GM12878 (cell line): ENCODE measurements around the gene TTLL3. TPM values are rescaled to one million over a fixed set of nuclear protein-coding genes. Genes with fewer than 3 reads are reported as not detected.

Experiments
- ATAC-seq: fragments of 200-7000 bp; cut with Tn5 transposase; 3 replicates; pipeline ENCODE4 v1.9.1; 2020; ENCODE audit warnings: mild to moderate bottlenecking, moderate library complexity
- BruUV-seq: library from RNA; stranded (reverse); fragments of 400-500 nt; replicated peaks from 2 replicates; lab custom pipeline; 2021; lab: Mats Ljungman, UMichigan
- CTCF ChIA-PET: fragments of 300-600 bp; sonication (Branson Sonifier 250); formaldehyde crosslinking; extraction: SDS; loops from one replicate; lab custom pipeline; 2021; ENCODE audit warnings: inconsistent platforms; lab: Yijun Ruan, JAX
- POLR2A ChIA-PET: fragments of 350-600 bp; formaldehyde crosslinking; extraction: SDS; loops from one replicate; lab custom pipeline; 2021; ENCODE audit warnings: inconsistent platforms; lab: Charles Lee
- RAD21 ChIA-PET: fragments of 300-600 bp; sonication (Branson Sonifier 250); formaldehyde crosslinking; loops from one replicate; lab custom pipeline; 2023; ENCODE audit warnings: antibody characterized with exemption; ENCODE audit not compliant: unreplicated experiment; lab: Charles Lee
- SMC1A ChIA-PET: fragments of 300-600 bp; sonication (Branson Sonifier 250); formaldehyde crosslinking; loops from one replicate; lab custom pipeline; 2023; ENCODE audit not compliant: unreplicated experiment, uncharacterized antibody; lab: Charles Lee
- DNase-seq: peaks from one replicate; pipeline ENCODE4 v3.0.0-alpha.2; 2011; ENCODE audit warnings: low read depth, low spot score
- FAIRE-seq: peaks from 3 replicates; lab custom pipeline; 2011; peaks lifted over from hg19 to GRCh38; lab: Jason Lieb, UNC
- H2AFZ ChIP-seq: 2 replicates; pipeline ENCODE4 v1.6.0; 2011; ENCODE audit warnings: low read depth, low read length, control low read depth; ENCODE audit not compliant: control insufficient read depth
- H3K27ac ChIP-seq: 2 replicates; pipeline ENCODE4 v1.5.1; 2011; ENCODE audit warnings: control low read depth; ENCODE audit not compliant: control insufficient read depth, insufficient read depth
- H3K27me3 ChIP-seq, 2 experiments: replicated peaks in 1 of 2; 2 replicates each; pipeline versions ENCODE4 v1.6.0 to v1.6.1; 2011; ENCODE audit warnings: low read length in 1 of 2; ENCODE audit not compliant: control insufficient read depth in 2 of 2, insufficient read depth in 2 of 2
- H3K36me3 ChIP-seq, 2 experiments: 2 replicates each; pipeline ENCODE4 v1.5.1; 2011; ENCODE audit warnings: low read length in 1 of 2; ENCODE audit not compliant: control insufficient read depth in 2 of 2, insufficient read depth in 2 of 2
- H3K4me1 ChIP-seq: 2 replicates; pipeline ENCODE4 v1.6.1; 2011; ENCODE audit warnings: mild to moderate bottlenecking, low read length, moderate library complexity, mixed read lengths; ENCODE audit not compliant: control insufficient read depth, insufficient read depth
- H3K4me2 ChIP-seq: 2 replicates; pipeline ENCODE4 v1.6.0; 2011; ENCODE audit warnings: control low read depth; ENCODE audit not compliant: control insufficient read depth, insufficient read depth
- H3K4me3 ChIP-seq: fragments of 200-600 bp; sonication (generic); 2 replicates; pipeline ENCODE4 v1.5.1; 2016
- H3K79me2 ChIP-seq: 2 replicates; pipeline ENCODE4 v1.6.0; 2011; ENCODE audit warnings: low read length; ENCODE audit not compliant: control insufficient read depth, insufficient read depth
- H3K9ac ChIP-seq: 2 replicates; pipeline ENCODE4 v1.8.0; 2011; ENCODE audit warnings: low read length, control low read depth, mixed read lengths; ENCODE audit not compliant: control insufficient read depth, insufficient read depth
- H3K9me3 ChIP-seq: replicated peaks from 3 replicates; pipeline ENCODE4 v1.5.1; 2011; ENCODE audit warnings: mild to moderate bottlenecking, low read length; ENCODE audit not compliant: control insufficient read depth, insufficient read depth
- H4K20me1 ChIP-seq: 2 replicates; pipeline ENCODE4 v1.6.0; 2011; ENCODE audit not compliant: control insufficient read depth, insufficient read depth
- FOS ChIP-seq: IDR thresholded peaks from 3 replicates; pipeline ENCODE4 v1.6.1; 2011; ENCODE audit warnings: borderline replicate concordance; ENCODE audit not compliant: insufficient read length; ENCODE audit errors: extremely low read depth
- IKZF1 ChIP-seq: fragments of 450-650 bp; conservative IDR thresholded peaks from 2 replicates; pipeline ENCODE4 v1.6.1; 2017; ENCODE audit warnings: antibody characterized with exemption, mild to moderate bottlenecking
- KDM1A ChIP-seq: fragments of 200-600 bp; sonication (generic); IDR thresholded peaks from 2 replicates; pipeline ENCODE4 v1.6.1; 2016; ENCODE audit warnings: borderline replicate concordance
- MEF2B ChIP-seq: fragments of 450-650 bp; IDR thresholded peaks from 2 replicates; pipeline ENCODE4 v1.6.1; 2018; ENCODE audit warnings: mild to moderate bottlenecking, moderate library complexity; ENCODE audit not compliant: partially characterized antibody, poor library complexity, severe bottlenecking
- RCOR1 ChIP-seq: conservative IDR thresholded peaks from 2 replicates; pipeline ENCODE4 v1.6.1; 2012; ENCODE audit warnings: low read depth, low read length, improper control_type of control experiment
- YBX1 ChIP-seq: fragments of 450-650 bp; IDR thresholded peaks from 2 replicates; pipeline ENCODE4 v1.6.1; 2016; ENCODE audit warnings: antibody characterized with exemption
- WGBS: methylation state at CpG from one replicate; pipeline ENCODE4 v1.1.6; 2016; ENCODE audit warnings: low lambda C conversion rate; ENCODE audit not compliant: insufficient replicate concordance, insufficient coverage; ENCODE audit errors: missing lambda C conversion rate; 5-methylcytosine and 5-hydroxymethylcytosine counted together
- in situ Hi-C: fragments of 300-500 bp; cut with MboI; formaldehyde crosslinking; loops from 9 replicates; pipeline ENCODE4 v1.14.3; 2018; ENCODE audit warnings: mixed read lengths
- intact Hi-C: fragments of 100-400 bp; cut with micrococcal nuclease; formaldehyde crosslinking; loops from one replicate; pipeline ENCODE4 v1.14.2; 2022; ENCODE audit not compliant: unreplicated experiment
- polyA plus RNA-seq, 11 experiments: library from polyadenylated mRNA; depleted of rRNA in 4 of 11; unstranded in 6 of 11; stranded (reverse) in 5 of 11; fragments of >200 nt; fragmentation: Nextera tagmentation in 4 of 11; fragmentation: Illumina TruSeq in 1 of 11; extraction: Ambion mirVana in 4 of 11; extraction: Trizol in 1 of 11; gene quantifications; 1 replicate in 1 of 11; 2 replicates in 10 of 11; pipeline versions ENCODE4 v1.2.1 to v1.2.3, GENCODE V29; 2011 to 2016; ENCODE audit warnings: inconsistent platforms in 2 of 11, missing spikeins in 2 of 11, low read depth in 1 of 11
- total RNA-seq, 4 experiments: library from RNA; depleted of rRNA in 3 of 4; stranded (reverse); fragments of >200 nt in 3 of 4; fragmentation: Illumina TruSeq in 1 of 4; extraction: Trizol in 1 of 4; gene quantifications; 2 replicates each; pipeline versions ENCODE4 v1.2.1 to v1.2.3, GENCODE V29; 2013 to 2021
- TF ChIP-seq, protein P1 (sequence below): fragments of 450-650 bp; IDR thresholded peaks from 2 replicates; pipeline ENCODE4 v1.6.1; 2018; ENCODE audit warnings: mild to moderate bottlenecking, low read depth, moderate library complexity; ENCODE audit not compliant: partially characterized antibody
- TF ChIP-seq, protein P2 (sequence below): fragments of 450-650 bp; IDR thresholded peaks from 2 replicates; pipeline ENCODE4 v1.6.1; 2014; ENCODE audit warnings: mild to moderate bottlenecking
- TF ChIP-seq, protein P3 (sequence below): IDR thresholded peaks from 2 replicates; pipeline ENCODE4 v1.6.1; 2011; ENCODE audit warnings: borderline replicate concordance, low read depth, mild to moderate bottlenecking, moderate library complexity, mixed read lengths, low read length; ENCODE audit not compliant: insufficient read depth; ENCODE audit errors: extremely low read length
- TF ChIP-seq, protein P4 (sequence below): IDR thresholded peaks from 2 replicates; pipeline ENCODE4 v1.6.1; 2011; ENCODE audit warnings: mild to moderate bottlenecking, low read depth, low read length, moderate library complexity; ENCODE audit not compliant: insufficient replicate concordance
- TF ChIP-seq, protein P5 (sequence below): fragments of 450-650 bp; IDR thresholded peaks from 2 replicates; pipeline ENCODE4 v1.6.1; 2017; ENCODE audit warnings: mild to moderate bottlenecking, moderate library complexity
- TF ChIP-seq, protein P6 (sequence below): fragments of 450-650 bp; IDR thresholded peaks from 2 replicates; pipeline ENCODE4 v1.6.1; 2017; ENCODE audit warnings: borderline replicate concordance

Gene TTLL3
- total and polyA plus RNA-seq, 10 of the 15 experiments (the other 5 are each of a cell fraction or from before 2014, with no cell fraction given) = 4.2 to 51.3 (median 18.9) TPM

DNA sequence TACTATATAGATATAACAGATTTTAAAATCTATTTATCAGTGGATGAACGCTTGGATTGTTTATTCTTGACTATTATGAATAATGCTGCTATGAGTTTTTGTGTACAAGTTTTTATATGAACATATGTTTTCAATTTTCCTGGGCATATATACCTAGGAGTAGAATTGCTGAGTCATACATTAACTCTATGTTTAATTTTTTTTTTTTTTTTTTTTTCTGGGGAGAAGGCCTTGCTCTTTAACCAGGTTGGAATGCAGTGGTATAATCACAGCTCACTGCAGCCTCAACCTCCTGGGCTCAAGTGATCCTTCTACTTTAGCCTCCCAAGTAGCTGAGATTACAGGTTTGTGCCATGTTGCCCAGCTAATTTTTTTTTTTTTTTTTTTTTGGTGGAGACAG lies 60.9 kb downstream of the TTLL3 start:
- Histone ChIP-seq H3K79me2 (no peaks in the 10 kb centered on the region), H3K36me3 (no peaks in the 10 kb centered on the region), H3K4me1 (no peaks in the 10 kb centered on the region), H3K4me2 (no peak overlapping the region), H3K27me3 (no peaks in the 10 kb centered on the region), H4K20me1 (no peaks in the 10 kb centered on the region), H3K4me3 (no peak overlapping the region), H3K9me3 (no peaks in the 10 kb centered on the region), H3K27ac (no peak overlapping the region), H3K9ac (no peak overlapping the region), H2AFZ (no peak overlapping the region)
- ATAC-seq (no peak), DNase-seq (no peak), FAIRE-seq (no peak)
- in situ Hi-C loops (no loop called here), intact Hi-C loops (no loop called here)
- 36% methylated on average over 1 of the region's 1 CpG for WGBS
- POLR2A ChIA-PET = no interaction called here
- no TSS peak for BruUV-seq
- SMC1A ChIA-PET = interaction anchor here (0.5 kb wide), 1 partner anchor 118 kb away, joined by 3 read pairs; no protein-coding TSS in a partner anchor
- TF ChIP-seq, protein P1, sequence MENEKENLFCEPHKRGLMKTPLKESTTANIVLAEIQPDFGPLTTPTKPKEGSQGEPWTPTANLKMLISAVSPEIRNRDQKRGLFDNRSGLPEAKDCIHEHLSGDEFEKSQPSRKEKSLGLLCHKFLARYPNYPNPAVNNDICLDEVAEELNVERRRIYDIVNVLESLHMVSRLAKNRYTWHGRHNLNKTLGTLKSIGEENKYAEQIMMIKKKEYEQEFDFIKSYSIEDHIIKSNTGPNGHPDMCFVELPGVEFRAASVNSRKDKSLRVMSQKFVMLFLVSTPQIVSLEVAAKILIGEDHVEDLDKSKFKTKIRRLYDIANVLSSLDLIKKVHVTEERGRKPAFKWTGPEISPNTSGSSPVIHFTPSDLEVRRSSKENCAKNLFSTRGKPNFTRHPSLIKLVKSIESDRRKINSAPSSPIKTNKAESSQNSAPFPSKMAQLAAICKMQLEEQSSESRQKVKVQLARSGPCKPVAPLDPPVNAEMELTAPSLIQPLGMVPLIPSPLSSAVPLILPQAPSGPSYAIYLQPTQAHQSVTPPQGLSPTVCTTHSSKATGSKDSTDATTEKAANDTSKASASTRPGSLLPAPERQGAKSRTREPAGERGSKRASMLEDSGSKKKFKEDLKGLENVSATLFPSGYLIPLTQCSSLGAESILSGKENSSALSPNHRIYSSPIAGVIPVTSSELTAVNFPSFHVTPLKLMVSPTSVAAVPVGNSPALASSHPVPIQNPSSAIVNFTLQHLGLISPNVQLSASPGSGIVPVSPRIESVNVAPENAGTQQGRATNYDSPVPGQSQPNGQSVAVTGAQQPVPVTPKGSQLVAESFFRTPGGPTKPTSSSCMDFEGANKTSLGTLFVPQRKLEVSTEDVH = no peak
- TF ChIP-seq, protein P2, sequence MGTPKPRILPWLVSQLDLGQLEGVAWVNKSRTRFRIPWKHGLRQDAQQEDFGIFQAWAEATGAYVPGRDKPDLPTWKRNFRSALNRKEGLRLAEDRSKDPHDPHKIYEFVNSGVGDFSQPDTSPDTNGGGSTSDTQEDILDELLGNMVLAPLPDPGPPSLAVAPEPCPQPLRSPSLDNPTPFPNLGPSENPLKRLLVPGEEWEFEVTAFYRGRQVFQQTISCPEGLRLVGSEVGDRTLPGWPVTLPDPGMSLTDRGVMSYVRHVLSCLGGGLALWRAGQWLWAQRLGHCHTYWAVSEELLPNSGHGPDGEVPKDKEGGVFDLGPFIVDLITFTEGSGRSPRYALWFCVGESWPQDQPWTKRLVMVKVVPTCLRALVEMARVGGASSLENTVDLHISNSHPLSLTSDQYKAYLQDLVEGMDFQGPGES = no peak
- TF ChIP-seq, protein P3, sequence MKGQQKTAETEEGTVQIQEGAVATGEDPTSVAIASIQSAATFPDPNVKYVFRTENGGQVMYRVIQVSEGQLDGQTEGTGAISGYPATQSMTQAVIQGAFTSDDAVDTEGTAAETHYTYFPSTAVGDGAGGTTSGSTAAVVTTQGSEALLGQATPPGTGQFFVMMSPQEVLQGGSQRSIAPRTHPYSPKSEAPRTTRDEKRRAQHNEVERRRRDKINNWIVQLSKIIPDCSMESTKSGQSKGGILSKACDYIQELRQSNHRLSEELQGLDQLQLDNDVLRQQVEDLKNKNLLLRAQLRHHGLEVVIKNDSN = no peak
- TF ChIP-seq, protein P4, sequence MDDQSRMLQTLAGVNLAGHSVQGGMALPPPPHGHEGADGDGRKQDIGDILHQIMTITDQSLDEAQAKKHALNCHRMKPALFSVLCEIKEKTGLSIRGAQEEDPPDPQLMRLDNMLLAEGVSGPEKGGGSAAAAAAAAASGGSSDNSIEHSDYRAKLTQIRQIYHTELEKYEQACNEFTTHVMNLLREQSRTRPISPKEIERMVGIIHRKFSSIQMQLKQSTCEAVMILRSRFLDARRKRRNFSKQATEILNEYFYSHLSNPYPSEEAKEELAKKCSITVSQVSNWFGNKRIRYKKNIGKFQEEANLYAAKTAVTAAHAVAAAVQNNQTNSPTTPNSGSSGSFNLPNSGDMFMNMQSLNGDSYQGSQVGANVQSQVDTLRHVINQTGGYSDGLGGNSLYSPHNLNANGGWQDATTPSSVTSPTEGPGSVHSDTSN = no peak
- TF ChIP-seq MEF2B (no peak), IKZF1 (no peak), FOS (no peak), RCOR1 (no peak), YBX1 (no peak), KDM1A (no peak)
- TF ChIP-seq, protein P5, sequence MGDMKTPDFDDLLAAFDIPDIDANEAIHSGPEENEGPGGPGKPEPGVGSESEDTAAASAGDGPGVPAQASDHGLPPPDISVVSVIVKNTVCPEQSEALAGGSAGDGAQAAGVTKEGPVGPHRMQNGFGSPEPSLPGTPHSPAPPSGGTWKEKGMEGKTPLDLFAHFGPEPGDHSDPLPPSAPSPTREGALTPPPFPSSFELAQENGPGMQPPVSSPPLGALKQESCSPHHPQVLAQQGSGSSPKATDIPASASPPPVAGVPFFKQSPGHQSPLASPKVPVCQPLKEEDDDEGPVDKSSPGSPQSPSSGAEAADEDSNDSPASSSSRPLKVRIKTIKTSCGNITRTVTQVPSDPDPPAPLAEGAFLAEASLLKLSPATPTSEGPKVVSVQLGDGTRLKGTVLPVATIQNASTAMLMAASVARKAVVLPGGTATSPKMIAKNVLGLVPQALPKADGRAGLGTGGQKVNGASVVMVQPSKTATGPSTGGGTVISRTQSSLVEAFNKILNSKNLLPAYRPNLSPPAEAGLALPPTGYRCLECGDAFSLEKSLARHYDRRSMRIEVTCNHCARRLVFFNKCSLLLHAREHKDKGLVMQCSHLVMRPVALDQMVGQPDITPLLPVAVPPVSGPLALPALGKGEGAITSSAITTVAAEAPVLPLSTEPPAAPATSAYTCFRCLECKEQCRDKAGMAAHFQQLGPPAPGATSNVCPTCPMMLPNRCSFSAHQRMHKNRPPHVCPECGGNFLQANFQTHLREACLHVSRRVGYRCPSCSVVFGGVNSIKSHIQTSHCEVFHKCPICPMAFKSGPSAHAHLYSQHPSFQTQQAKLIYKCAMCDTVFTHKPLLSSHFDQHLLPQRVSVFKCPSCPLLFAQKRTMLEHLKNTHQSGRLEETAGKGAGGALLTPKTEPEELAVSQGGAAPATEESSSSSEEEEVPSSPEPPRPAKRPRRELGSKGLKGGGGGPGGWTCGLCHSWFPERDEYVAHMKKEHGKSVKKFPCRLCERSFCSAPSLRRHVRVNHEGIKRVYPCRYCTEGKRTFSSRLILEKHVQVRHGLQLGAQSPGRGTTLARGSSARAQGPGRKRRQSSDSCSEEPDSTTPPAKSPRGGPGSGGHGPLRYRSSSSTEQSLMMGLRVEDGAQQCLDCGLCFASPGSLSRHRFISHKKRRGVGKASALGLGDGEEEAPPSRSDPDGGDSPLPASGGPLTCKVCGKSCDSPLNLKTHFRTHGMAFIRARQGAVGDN = no peak
- TF ChIP-seq, protein P6, sequence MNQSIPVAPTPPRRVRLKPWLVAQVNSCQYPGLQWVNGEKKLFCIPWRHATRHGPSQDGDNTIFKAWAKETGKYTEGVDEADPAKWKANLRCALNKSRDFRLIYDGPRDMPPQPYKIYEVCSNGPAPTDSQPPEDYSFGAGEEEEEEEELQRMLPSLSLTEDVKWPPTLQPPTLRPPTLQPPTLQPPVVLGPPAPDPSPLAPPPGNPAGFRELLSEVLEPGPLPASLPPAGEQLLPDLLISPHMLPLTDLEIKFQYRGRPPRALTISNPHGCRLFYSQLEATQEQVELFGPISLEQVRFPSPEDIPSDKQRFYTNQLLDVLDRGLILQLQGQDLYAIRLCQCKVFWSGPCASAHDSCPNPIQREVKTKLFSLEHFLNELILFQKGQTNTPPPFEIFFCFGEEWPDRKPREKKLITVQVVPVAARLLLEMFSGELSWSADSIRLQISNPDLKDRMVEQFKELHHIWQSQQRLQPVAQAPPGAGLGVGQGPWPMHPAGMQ = no peak
- RAD21 ChIA-PET = no interaction called here
- CTCF ChIA-PET = interaction anchor here (1.0 kb wide), 1 partner anchor 13 kb away, joined by 3 read pairs; no protein-coding TSS in a partner anchor
